ENCODE data around the gene LRP8.

Gene LRP8

GRCh38 chr1:53321366-53321765 is 6.5 kb downstream of the LRP8 start:
- DNase-seq = no peak

GRCh38 chr1:53320646-53321045 is 7.2 kb downstream of the LRP8 start:
- DNase-seq = no peak

GRCh38 chr1:53319296-53320101 is 8.4 kb downstream of the LRP8 start:
- DNase-seq = no peak

GRCh38 chr1:53317646-53318539 is 10.0 kb downstream of the LRP8 start:
- DNase-seq = no peak

GRCh38 chr1:53316766-53317581 is 10.9 kb downstream of the LRP8 start:
- no peak for DNase-seq

GRCh38 chr1:53316424-53316765 is 11.5 kb downstream of the LRP8 start:
- DNase-seq = no peak

- no peak for DNase-seq
Observed at GRCh38 chr1:53315456-53316423, 12.1 kb downstream of the LRP8 start.

GRCh38 chr1:53315046-53315445 is 12.8 kb downstream of the LRP8 start:
- DNase-seq = no peak

GRCh38 chr1:53314606-53315005 is 13.3 kb downstream of the LRP8 start:
- no peak for DNase-seq

- DNase-seq = no peak
Observed at GRCh38 chr1:53314096-53314495, 13.8 kb downstream of the LRP8 start.

GRCh38 chr1:53313556-53313955 is 14.3 kb downstream of the LRP8 start:
- DNase-seq = no peak

GRCh38 chr1:53311702-53312305 is 16.1 kb downstream of the LRP8 start:
- DNase-seq = no peak

GRCh38 chr1:53310847-53311681 is 16.8 kb downstream of the LRP8 start:
- DNase-seq = no peak

- no peak for DNase-seq
Observed at GRCh38 chr1:53309802-53310201, 18.1 kb downstream of the LRP8 start.

- DNase-seq = no peak
Observed at GRCh38 chr1:53308506-53308905, 19.4 kb downstream of the LRP8 start.

- DNase-seq = no peak
Observed at GRCh38 chr1:53307037-53307436, 20.8 kb downstream of the LRP8 start.

- no peak for DNase-seq
Observed at GRCh38 chr1:53306168-53306567, 21.7 kb downstream of the LRP8 start.

- no peak for DNase-seq
Observed at GRCh38 chr1:53305650-53306049, 22.2 kb downstream of the LRP8 start.

GRCh38 chr1:53304527-53304926 is 23.3 kb downstream of the LRP8 start:
- no peak for DNase-seq

- DNase-seq = no peak
Observed at GRCh38 chr1:53303726-53304515, 23.9 kb downstream of the LRP8 start.
